Stimulated activated CD8-positive, alpha-beta memory T cell treated with anti-CD3 and anti-CD28 coated beads, Interleukin-4, amount 100 ng/mL, for 48 hours (primary cell): ENCODE results near the gene WNT6.
A peak's percentile ranks its signal among the peaks of the same experiment; 100 is the strongest.

Experiments
- DNase-seq: peaks from one replicate; pipeline ENCODE4 v3.0.0-alpha.2; 2020

Gene WNT6

DNA sequence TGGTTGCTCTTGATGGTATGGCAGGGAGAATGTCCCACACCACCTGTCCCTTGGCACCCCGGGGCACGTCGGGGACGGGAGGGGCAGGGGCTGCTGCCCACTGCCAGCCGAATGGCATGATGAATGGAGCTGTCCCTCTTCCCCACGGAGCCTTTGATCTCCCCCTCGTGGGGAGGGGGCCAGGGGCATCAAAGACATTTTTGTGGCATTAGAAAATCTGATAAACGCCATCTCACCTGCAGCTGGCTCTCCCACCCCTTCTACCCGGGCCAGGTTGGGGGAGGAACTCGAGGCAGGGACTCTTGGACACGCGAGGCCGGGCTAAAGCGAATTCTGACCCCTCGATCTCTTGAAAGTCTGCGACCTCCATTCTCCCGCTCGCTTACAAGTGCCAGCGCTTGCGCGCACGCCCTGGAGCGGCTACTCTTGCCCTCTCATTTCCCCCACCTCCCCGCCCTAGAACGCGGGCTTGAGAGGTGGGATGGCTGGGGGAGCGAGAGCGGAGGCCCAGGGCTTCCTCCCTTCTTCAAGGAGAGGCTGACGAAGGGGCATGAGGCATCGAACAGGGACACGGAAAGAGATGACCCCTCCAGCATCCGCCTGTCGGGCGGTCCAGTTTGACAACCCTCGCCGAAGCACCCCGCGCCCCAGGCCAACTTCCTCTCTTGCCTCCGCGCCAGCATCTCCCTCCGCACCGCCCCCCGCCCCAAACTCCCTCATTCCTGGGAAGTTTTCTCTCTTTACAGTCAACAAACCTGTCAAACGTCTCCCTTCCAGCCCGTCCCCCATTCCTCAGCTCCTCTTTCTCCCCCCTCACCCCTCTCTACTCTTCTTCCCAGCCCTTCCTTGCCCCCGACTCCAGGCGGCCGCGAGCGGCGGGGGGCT, 692 bp upstream of the WNT6 start:
- DNase-seq = no peak

DNA sequence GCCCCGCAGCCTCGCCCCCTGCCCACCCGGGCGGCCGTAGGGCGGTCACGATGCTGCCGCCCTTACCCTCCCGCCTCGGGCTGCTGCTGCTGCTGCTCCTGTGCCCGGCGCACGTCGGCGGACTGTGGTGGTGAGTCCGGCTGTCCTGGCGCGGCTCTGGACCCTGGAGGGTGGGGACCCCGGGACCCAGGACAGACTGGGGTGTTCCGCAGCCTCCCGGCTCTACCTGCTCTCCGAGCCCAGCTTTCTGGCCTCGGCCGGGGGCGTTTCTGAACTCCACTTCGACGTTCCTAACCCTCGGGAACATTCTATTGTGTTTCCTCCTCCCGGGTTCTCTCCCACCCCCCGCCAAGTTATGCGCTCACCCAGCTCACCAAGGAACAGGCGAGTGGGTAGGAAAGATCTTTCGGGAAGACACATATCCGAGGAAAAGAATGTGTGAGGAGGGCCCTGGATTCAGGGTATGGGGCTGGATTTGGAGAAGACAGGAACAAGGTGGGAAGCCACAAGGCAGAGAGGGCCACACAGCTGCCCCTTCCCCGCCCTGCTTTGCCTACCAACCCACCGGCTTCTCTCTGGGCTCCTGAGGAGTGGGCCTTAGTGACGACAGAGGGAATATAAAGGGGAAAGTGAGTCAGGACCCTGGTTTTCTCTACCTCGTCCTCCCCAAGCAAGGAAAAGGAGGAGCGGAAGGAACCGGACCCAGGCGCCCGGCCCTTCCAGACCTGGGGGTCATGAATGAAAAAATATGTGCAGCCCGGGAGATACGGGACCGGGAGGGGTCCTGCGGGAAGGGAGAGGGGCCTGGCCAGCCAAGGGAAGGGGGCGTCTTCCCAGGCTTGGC, 605 bp downstream of the WNT6 start:
- no peak for DNase-seq

DNA sequence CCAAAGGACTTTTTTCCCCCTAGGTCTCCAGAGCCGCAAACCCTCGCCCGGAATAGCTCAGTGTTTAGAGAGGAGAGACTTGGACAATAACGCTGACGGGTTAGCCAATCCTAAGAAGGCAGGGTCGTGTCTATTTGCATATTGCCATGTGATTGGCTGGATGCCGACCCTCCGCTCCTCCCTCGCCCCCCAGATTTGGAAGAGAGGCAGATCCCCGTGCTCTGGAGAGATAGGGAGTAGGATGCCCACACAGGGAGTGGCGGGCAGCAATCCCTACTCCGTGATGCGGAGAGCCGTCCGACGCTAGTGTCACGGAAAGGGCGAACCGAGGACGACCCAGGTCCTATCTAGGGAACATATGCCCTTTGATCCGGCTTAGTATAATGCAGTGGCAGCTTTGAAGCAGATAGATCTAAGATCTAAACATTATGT, 1.4 kb downstream of the WNT6 start:
- DNase-seq = peak; percentile 33

DNA sequence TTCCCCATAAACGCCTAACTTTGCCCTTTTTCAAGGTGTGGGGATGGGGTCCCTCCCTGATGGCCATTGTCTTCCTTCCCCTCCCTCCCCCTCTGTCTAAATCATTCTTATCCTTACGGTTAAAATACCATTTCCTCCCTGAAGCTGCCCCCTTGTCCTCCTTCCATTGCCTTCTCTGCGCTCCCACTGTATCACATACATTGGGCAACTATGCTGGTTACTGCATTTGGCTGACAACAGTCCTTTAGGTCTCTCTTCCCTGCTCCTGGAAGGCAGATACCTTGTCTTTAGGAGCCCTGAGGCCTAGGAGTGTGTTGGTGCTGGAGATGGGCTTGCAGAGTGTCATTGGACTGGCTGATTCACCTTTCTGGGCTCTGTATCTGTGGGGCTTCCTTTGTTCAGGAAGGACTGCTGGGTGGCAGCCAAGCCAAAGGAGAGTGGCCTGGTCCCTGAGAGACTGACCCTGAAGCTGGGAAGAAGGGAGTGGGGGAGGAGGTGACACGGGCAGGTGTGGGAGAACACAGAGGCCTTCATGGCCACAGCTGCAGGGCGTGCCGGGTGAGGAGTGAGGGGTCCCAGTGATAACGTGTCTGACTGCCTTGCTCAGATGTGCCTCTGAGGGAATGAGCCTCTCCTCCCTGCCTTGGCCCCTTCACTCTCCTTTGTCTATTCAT, 2.2 kb downstream of the WNT6 start:
- no peak for DNase-seq

DNA sequence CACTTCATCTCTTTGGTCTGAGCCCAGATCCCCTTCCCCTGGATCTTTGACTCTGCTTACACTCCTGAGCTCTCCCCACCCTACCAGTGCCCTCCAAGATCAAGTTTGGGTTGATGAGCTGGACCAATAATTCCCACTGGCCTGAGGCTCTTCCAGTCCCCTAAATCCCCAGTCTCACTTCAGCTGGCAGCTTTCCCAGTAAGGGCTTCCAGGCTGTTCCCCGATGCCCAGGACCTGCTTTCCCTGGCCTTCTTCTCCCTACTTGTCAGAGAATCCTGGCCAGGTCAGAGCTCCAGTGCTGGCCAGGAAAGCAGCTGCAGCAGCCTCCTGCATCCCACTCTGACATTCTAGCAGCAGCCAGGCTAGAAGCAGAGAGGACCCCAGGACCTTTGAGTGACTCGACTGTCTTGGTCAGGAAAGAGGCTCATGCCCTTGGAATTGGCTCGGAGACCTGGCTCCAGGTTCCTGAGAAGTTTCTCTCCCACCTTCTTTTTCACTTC, 3.5 kb downstream of the WNT6 start:
- no peak for DNase-seq

DNA sequence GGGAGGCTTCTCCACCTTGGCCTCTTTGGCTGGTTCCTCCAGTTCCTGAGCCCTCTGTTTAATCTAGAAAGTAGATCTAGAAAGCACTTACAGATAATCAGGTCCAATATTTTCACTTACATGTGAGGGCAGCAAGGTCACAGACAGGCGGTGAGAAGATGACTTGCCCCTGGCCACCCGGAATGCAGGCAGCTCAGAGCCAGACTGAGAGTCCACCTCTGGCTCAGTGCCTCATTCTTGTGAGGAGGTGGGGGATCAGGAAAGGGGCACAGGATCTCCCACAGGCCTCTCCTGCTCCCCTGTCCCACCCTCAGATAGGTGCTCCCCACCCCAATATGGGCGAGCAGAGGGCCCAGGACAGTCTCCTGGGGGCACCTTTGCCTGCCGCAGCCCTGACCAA, 5.8 kb downstream of the WNT6 start:
- no peak for DNase-seq

DNA sequence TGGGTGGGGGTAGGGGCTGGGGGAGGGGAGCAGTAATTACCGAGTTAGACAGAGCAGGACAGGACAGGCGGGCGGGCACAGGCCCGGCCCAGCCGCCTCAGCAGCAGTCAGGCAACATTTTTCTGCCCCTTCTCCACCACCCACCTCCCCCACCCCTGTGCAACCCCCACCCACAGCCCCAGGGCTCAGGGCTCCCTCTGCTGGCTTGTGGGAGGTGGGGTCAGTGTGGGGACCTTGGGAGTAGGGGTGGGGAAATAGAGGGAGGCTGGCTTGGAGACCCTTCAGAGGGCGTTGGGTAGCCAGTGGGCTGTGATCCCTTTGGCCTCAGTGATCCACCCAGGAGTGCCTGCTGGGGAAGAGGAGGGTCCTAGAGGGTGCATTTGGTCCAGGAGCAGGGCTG, 6.4 kb downstream of the WNT6 start:
- no peak for DNase-seq

DNA sequence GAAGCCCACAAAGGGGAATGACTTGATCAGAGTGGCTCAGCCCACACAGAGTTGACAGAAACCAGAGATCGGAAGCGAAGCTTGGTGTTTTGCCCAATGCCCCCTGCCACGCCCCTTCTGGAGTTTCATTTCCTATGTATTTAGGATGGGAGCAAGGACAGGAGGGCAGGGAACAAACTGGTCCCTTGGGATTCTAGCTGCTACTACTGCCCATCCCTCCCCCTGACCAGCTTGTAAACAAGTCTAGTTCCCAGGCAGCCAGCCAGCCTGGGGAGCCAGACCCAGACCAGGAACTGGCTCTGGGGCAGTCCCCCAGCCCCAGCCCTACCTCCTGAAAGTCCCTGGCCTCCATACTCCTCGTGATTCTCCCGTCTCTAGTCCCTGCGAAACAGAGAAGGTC, 8.3 kb downstream of the WNT6 start:
- no peak for DNase-seq

DNA sequence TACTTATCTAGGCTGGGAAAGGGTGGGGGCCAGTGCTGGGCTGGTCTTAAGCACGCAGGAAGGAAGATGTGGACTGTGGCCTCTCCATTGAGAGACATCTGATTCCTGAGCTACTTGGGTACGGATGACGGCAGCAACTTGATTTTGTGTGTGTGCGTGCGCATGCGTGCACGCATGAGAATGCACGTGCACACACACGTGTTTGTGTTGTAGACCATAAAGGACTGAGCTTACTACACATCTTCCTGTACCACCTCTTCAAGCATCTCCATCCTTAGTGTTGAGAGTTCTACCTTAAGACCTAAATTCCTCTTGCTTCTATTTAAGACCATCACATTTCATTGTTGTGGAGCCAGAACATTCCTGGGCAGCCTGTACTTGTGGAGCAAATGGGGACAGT, 9.5 kb downstream of the WNT6 start:
- DNase-seq = no peak

DNA sequence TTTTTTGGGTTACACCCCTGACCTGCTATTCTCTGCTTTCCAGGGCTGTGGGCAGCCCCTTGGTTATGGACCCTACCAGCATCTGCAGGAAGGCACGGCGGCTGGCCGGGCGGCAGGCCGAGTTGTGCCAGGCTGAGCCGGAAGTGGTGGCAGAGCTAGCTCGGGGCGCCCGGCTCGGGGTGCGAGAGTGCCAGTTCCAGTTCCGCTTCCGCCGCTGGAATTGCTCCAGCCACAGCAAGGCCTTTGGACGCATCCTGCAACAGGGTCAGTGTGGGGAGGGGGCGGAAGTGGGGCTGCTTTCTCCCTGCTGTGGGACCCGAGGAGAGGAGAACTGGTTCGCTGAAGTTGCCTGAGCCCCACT, 11.4 kb downstream of the WNT6 start:
- no peak for DNase-seq

DNA sequence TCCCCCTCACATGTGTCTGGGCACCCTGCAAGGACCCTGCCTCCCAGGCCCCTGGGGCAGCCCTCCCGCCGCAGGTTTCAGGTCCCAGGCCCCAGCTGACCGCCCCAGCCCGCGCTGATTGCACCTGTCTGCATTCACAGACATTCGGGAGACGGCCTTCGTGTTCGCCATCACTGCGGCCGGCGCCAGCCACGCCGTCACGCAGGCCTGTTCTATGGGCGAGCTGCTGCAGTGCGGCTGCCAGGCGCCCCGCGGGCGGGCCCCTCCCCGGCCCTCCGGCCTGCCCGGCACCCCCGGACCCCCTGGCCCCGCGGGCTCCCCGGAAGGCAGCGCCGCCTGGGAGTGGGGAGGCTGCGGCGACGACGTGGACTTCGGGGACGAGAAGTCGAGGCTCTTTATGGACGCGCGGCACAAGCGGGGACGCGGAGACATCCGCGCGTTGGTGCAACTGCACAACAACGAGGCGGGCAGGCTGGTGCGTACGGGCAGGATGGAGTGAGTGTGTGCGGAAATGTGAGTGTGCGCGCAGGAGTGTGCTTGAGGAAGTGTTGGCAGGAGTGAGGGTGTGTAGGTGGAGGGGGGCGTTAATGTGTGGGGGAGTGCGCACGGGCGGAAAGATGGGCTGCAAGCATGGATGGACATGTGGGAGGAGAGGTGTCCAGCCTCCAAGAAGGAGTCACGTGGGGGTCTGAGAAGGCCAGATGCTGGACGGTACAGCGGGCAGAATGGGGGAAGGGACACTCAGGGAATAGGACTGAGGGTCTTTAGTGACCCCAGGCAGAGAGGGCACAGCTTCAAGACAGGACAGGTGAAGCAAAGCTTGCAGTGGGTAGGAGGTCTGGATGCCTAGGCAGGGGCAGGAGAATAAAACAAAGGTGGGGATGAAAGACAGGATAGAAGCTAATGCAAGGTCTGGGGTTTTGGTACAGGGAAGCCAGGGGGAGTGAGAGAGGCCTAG, 12.0 kb downstream of the WNT6 start:
- DNase-seq = no peak

DNA sequence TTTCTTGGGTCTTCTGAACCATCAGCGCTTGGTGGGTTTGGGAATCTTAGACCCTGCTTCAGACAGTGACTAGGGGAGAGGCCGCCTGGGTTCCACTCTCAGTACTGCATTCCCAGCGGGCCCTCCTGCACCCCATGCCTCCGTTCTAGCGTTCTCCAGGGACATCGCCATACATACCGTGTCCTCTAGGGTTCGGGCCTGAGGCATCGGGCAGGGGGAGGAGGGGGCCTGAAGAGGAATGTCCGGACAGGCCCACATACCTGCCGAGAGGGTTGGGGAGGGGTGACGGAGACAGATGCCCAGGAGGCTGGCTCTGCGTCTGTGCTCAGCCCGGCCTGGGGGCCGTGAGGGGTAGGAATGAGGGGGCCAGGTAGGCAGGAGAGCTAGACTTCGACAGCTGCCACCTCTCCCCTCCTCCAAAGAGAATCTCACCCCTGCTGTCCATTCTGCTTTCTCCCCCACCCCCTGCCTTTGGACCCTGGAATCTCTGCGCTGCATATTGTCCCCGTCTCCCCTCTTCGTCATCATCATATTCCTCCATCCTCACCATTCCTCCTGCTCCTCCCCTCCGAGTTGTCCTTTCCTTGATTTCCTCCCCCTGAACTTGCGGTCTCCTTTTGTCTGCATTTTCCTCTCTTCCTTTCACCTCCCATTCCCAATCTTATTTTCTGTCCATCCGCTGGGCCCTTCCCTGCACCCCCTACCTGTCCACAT, 13.2 kb downstream of the WNT6 start:
- no peak for DNase-seq

DNA sequence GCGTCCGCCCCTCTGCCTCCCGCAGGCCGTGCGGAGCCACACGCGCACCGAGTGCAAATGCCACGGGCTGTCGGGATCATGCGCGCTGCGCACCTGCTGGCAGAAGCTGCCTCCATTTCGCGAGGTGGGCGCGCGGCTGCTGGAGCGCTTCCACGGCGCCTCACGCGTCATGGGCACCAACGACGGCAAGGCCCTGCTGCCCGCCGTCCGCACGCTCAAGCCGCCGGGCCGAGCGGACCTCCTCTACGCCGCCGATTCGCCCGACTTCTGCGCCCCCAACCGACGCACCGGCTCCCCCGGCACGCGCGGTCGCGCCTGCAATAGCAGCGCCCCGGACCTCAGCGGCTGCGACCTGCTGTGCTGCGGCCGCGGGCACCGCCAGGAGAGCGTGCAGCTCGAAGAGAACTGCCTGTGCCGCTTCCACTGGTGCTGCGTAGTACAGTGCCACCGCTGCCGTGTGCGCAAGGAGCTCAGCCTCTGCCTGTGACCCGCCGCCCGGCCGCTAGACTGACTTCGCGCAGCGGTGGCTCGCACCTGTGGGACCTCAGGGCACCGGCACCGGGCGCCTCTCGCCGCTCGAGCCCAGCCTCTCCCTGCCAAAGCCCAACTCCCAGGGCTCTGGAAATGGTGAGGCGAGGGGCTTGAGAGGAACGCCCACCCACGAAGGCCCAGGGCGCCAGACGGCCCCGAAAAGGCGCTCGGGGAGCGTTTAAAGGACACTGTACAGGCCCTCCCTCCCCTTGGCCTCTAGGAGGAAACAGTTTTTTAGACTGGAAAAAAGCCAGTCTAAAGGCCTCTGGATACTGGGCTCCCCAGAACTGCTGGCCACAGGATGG, 14.0 kb downstream of the WNT6 start:
- DNase-seq = no peak

DNA sequence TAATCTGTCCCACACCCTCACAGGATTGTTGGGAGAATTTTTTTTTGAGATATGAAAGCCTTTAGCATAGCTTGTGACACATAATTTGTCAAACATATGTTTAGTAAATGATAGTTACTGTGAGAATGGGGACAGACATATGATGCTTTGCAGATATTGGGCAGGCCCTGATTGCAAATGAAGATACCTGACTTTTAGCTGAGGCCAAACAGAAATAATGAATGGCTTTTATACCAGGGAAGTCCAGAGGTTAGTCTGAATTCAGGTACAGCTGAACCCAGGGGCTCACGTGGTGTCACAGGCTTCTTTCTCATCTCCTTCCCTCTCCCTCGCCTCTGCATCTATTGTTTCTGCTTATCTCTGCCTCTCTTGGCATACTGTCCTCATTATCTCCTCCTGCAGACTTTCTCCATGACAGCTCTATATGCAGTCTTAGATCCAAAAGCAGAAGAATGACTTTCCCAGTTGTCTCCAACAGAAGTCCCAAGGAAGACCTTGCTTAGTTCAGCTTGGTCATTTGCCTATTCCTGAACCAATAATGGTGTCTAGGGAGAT, 16.2 kb downstream of the WNT6 start:
- DNase-seq = no peak

DNA sequence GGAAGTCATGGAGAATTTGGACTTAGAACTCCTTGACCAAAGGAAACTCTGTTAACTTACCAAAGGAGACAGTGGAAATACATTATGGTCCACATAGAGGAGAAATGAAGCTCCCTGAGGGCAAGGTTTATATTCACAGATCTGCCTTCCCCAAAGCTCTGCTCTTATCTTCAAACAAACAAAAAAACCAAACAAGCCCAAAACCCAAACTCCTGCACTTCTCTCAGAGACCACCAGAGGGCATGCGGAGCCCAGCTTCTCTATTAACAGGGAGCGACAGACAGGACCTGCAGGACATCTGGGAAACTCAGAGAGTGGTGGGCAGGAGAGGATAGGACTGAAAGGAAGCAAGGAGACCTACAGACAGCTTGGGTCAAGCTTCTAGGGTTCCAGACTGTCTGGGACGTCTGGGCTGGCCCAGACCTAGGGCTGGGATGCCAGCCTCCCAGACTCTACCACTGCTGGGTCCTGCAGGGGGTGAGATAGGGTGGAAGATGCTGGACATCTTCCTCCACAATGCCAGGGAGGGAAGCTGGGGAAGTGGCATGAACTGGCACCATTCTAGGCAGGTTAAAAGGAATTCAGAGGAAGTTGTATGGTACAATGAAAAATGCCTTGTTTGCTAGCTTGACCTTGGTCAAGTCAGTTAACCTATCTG, 17.1 kb downstream of the WNT6 start:
- peak; percentile 83 for DNase-seq

DNA sequence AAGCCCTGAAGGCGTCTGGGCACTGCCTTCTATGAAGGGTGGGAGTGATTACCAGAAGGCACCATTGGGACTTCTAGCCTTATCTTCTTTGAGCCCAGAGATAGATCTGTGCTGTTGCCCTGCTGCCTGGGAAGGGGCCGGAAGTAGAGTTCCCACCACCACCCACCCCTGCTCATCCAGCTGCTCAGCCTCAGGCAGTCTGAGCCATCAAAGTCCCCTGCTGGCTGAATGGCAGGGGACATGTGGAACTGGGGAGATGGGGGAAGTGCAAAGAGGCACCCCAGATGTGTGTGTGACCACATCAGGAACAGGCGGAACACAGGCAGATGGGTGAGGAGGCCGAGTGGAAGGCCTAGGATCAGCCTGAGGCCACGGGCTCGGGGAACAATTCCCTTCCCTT, 17.7 kb downstream of the WNT6 start:
- DNase-seq = no peak

DNA sequence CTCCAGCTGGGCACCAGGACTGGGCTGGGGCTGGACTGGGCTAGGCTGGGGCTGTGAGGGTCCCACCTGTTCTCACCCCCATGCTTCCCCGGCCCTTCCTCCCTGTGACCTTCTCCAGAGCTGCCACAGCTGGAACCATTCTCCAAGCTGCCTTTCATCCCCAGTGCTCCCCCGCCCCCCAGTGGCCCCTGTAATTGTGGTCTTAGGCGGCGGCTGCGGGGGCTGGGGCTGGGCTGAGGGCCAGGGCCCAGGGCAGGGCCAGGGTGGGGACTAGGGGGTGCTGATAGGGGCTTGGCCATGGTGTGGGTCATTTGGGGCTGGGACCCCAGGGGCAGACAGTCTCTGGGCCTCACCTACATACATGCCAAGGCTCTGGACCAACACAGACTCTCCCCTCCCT, 18.3 kb downstream of the WNT6 start:
- no peak for DNase-seq

DNA sequence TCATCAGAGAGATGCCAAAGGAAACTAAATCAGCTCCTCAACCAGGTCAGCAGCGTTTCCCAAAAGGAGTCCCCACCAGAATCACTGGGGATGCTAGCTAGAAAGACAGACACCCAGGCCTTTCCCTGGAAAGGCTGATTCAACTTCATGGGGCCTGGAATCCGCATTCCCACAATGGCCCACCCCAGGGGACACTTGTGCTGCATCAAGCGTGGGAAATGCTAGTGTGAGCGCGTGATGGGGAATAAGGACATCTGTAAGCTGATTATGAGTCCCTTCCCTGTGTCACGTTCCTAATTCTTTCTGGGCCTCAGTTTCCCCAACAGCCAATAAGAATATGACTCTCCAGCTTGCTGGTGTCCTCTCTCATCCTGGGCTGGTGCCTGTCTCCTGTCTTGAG, 18.9 kb downstream of the WNT6 start:
- DNase-seq = no peak

DNA sequence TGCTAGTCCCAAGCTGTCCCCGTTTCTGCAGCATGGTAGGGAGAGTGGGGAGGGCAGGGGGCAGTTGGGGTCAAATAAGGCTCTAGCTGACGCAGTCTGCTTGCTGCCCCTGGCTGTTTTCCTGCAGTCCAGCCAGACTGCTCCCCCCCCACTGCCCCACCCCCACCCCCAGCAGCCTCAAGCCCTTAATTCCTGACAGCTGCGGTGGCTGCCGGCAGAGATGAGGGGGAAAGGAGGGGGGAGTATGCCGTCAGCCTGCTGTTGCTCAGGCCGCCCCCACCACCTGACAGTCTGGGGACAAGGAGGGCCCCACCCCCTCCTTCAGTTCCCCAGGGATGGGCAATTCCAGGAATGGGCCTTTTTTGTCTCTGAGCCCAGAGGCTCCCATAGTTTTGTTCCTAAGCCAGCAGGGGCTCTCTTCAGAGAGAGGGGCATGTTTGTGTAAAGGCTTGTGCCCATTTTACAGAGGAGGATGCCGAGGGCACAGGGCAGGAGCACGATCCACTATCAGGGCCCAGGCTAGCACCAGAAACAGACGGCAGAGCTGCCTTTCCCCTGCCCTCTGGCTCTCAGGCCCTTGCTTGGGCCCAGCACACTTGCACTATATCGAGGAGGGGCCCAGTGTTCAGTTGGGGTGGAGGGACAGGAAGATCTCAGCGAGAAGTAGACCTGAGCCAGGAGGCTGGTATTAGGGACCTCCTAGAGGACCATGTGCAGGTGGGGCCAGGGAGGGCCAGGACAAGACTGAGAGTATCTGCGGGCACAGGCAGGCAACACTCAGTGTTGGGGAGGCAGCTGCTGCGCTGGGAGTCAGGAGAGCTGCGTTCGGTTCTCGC, 19.5 kb downstream of the WNT6 start:
- no peak for DNase-seq
